ENCODE data around the gene TEX50.

GRCh38 chr1:173646656-173647055, 11.5 kb downstream of the TEX50 start:
- no peak for TF ChIP-seq CTCF (conservative IDR thresholded peaks at IDR 0.05)
- no peak for TF ChIP-seq EZH2 (IDR thresholded peaks at IDR 0.05; ENCODE audit: low read depth)
